Mesenchymal stem cell (in vitro differentiated cells and primary cell): ENCODE measurements around the gene GRK1.

ENCODE experiments used
- DNase-seq: peaks from one replicate; pipeline ENCODE4 v3.0.0-alpha.2; 2013
- H2AFZ ChIP-seq: one replicate; pipeline ENCODE4 v1.6.1; 2013; ENCODE audit warnings: low read depth, mild to moderate bottlenecking, control low read depth, inconsistent platforms, low read length, moderate library complexity
- H2AK5ac ChIP-seq: 2 replicates; pipeline ENCODE4 v1.6.1; 2013; ENCODE audit warnings: low read length, moderate library complexity, mild to moderate bottlenecking, inconsistent platforms; ENCODE audit not compliant: severe bottlenecking
- H2BK120ac ChIP-seq: one replicate; pipeline ENCODE4 v1.6.1; 2013; ENCODE audit warnings: low read depth, mild to moderate bottlenecking, inconsistent platforms, low read length, moderate library complexity
- H2BK12ac ChIP-seq, 2 experiments: one replicate each; pipeline ENCODE4 v1.6.1; 2013; ENCODE audit warnings: inconsistent platforms in 2 of 2, low read length in 2 of 2, mild to moderate bottlenecking in 2 of 2, moderate library complexity in 2 of 2, control low read depth in 1 of 2
- H2BK15ac ChIP-seq: one replicate; pipeline ENCODE4 v1.6.1; 2013; ENCODE audit warnings: mild to moderate bottlenecking, low read depth, inconsistent platforms; ENCODE audit not compliant: poor library complexity, severe bottlenecking
- H2BK5ac ChIP-seq: 2 replicates; pipeline ENCODE4 v1.6.1; 2013; ENCODE audit warnings: low read depth, mild to moderate bottlenecking, low read length, control low read depth, inconsistent platforms; ENCODE audit not compliant: poor library complexity, severe bottlenecking
- H3K14ac ChIP-seq, 2 experiments: one replicate each; pipeline ENCODE4 v1.6.1; 2013; ENCODE audit warnings: inconsistent platforms in 2 of 2, low read length in 2 of 2, control low read depth in 1 of 2, mild to moderate bottlenecking in 1 of 2, moderate library complexity in 1 of 2
- H3K18ac ChIP-seq, 2 experiments: one replicate each; pipeline ENCODE4 v1.6.1; 2013; ENCODE audit warnings: inconsistent platforms in 2 of 2, low read length in 2 of 2, control low read depth in 1 of 2, low read depth in 1 of 2, mild to moderate bottlenecking in 1 of 2
- H3K23ac ChIP-seq, 2 experiments: one replicate each; pipeline ENCODE4 v1.6.1; 2013; ENCODE audit warnings: inconsistent platforms in 2 of 2, low read length in 2 of 2, mild to moderate bottlenecking in 2 of 2, moderate library complexity in 2 of 2, control low read depth in 1 of 2
- H3K27ac ChIP-seq: 2 replicates; pipeline ENCODE4 v1.5.1; 2013; ENCODE audit warnings: mild to moderate bottlenecking, moderate library complexity, low read length, control low read depth, inconsistent platforms; ENCODE audit not compliant: poor library complexity, severe bottlenecking
- H3K27me3 ChIP-seq, 2 experiments: 2 replicates each; pipeline versions ENCODE4 v1.6.1 to v1.7.0; 2013; ENCODE audit warnings: low read length in 2 of 2, mild to moderate bottlenecking in 2 of 2, moderate library complexity in 2 of 2, control low read depth in 1 of 2, inconsistent platforms in 1 of 2; ENCODE audit not compliant: control insufficient read depth in 1 of 2, insufficient read depth in 1 of 2
- H3K36me3 ChIP-seq, 2 experiments: 2 replicates each; pipeline versions ENCODE4 v1.6.1 to v1.7.0; 2013; ENCODE audit warnings: low read length in 2 of 2, control low read depth in 1 of 2, inconsistent platforms in 1 of 2, low read depth in 1 of 2, mild to moderate bottlenecking in 1 of 2; ENCODE audit not compliant: insufficient read depth in 2 of 2, control insufficient read depth in 1 of 2
- H3K4ac ChIP-seq, 2 experiments: one replicate each; pipeline ENCODE4 v1.6.1; 2013; ENCODE audit warnings: inconsistent platforms in 2 of 2, low read length in 2 of 2, mild to moderate bottlenecking in 2 of 2, moderate library complexity in 2 of 2, control low read depth in 1 of 2, low read depth in 1 of 2
- H3K4me1 ChIP-seq: 2 replicates; pipeline ENCODE4 v1.6.1; 2013; ENCODE audit warnings: low read depth, low read length, control low read depth; ENCODE audit not compliant: control insufficient read depth, insufficient read depth
- H3K4me2 ChIP-seq: 2 replicates; pipeline ENCODE4 v1.6.1; 2013; ENCODE audit warnings: low read length, mild to moderate bottlenecking, inconsistent platforms; ENCODE audit not compliant: poor library complexity, severe bottlenecking
- H3K4me3 ChIP-seq, 2 experiments: 2 replicates each; pipeline versions ENCODE4 v1.5.1 to v1.7.0; 2013; ENCODE audit warnings: low read length in 2 of 2, mild to moderate bottlenecking in 2 of 2, control low read depth in 1 of 2, low read depth in 1 of 2; ENCODE audit not compliant: insufficient read depth in 1 of 2
- H3K79me1 ChIP-seq: replicated peaks from 2 replicates; pipeline ENCODE4 v1.6.1; 2013; ENCODE audit warnings: mild to moderate bottlenecking, control low read depth, low read length, inconsistent platforms; ENCODE audit not compliant: poor library complexity, severe bottlenecking
- H3K9ac ChIP-seq: 2 replicates; pipeline ENCODE4 v1.7.0; 2013; ENCODE audit warnings: mild to moderate bottlenecking, low read length, moderate library complexity
- H3K9me3 ChIP-seq: 2 replicates; pipeline ENCODE4 v1.7.0; 2013; ENCODE audit warnings: mild to moderate bottlenecking, low read length; ENCODE audit not compliant: control insufficient read depth
- H4K8ac ChIP-seq: one replicate; pipeline ENCODE4 v1.6.1; 2013; ENCODE audit warnings: inconsistent platforms, mild to moderate bottlenecking, low read length, moderate library complexity
- H4K91ac ChIP-seq: one replicate; pipeline ENCODE4 v1.6.1; 2013; ENCODE audit warnings: mild to moderate bottlenecking, low read length, inconsistent platforms
- WGBS: methylation state at CpG from one replicate; pipeline ENCODE4 v1.1.7; 2013; ENCODE audit warnings: mixed read lengths; 5-methylcytosine and 5-hydroxymethylcytosine counted together

Gene GRK1

DNA sequence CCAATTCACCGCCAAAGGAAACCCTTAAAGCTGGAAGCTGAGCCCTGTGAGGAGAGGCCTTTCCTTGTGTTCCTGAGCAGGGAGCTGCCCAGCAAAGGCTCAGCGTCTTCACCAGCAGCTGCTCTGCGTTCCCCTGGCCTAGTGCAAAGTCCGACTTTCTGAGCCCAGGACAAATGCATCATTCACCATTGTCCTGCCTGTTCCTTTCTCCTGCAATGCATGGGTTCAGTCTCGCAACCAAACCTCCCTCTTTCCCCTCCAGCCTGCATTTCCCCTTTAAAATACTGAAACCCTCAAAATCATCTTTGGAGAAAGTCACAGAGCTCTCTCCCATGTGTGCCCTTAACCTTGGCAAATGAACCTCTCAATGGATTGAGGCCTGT is 79.1 kb downstream of the GRK1 start:
- H3K4me1 ChIP-seq, result peaks cover 10% of the 10 kb centered on the region
- no peaks in the 10 kb centered on the region for H3K36me3 ChIP-seq
- H3K18ac ChIP-seq, result no peak overlapping the region
- no peak overlapping the region for H3K4me3 ChIP-seq
- no peak for DNase-seq
- no peak overlapping the region for H3K4me2 ChIP-seq
- no peak overlapping the region for H2BK12ac ChIP-seq
- H3K14ac ChIP-seq, result no peak overlapping the region
- H3K4ac ChIP-seq, result no peak overlapping the region
- no peaks in the 10 kb centered on the region for H3K9me3 ChIP-seq
- H2BK5ac ChIP-seq, result no peak overlapping the region
- no peak overlapping the region for H3K23ac ChIP-seq
- H2BK15ac ChIP-seq, result no peak overlapping the region
- H4K8ac ChIP-seq, result no peak overlapping the region
- no peak overlapping the region for H2AK5ac ChIP-seq
- H2BK120ac ChIP-seq, result no peak overlapping the region
- no peak overlapping the region for H3K27ac ChIP-seq
- H4K91ac ChIP-seq, result no peak overlapping the region
- H3K79me1 ChIP-seq, result no peaks in the 10 kb centered on the region
- peaks cover 7 to 52% of the 10 kb centered on the region in 2 experiments for H3K27me3 ChIP-seq
- no peak overlapping the region for H3K9ac ChIP-seq
- WGBS, result 84% methylated on average over 5 of the region's 5 CpGs
- H2AFZ ChIP-seq, result no peak overlapping the region

DNA sequence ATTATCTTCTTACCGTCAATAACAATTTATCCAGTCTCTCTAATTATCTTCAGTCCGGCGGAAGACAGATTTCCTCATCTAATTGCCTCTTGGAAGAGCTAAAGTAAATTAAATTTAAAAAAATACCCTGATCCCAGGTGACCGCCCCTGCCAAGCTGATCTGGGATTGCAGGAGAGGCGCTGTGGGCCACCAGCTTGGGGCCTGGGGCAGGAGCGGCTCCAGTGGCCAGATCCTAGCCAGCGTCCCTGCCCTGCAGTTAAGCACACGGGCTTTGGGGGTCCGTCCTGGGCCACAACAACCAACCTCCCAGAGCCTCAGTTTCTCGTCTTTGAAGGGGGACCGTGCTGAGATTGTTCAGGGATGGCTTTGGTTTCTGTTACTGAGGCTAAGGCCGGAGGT is 79.7 kb downstream of the GRK1 start:
- H3K23ac ChIP-seq, result no peak overlapping the region
- H3K27ac ChIP-seq, result no peak overlapping the region
- no peak overlapping the region for H3K18ac ChIP-seq
- no peaks in the 10 kb centered on the region for H3K9me3 ChIP-seq
- peaks cover 10% of the 10 kb centered on the region for H3K4me1 ChIP-seq
- no peak overlapping the region for H2AK5ac ChIP-seq
- H3K36me3 ChIP-seq, result no peaks in the 10 kb centered on the region
- 87% methylated on average over 12 of the region's 12 CpGs for WGBS
- no peak overlapping the region for H3K4me3 ChIP-seq
- DNase-seq, result no peak
- H3K4me2 ChIP-seq, result no peak overlapping the region
- H4K91ac ChIP-seq, result no peak overlapping the region
- H2BK5ac ChIP-seq, result no peak overlapping the region
- peaks cover 6 to 47% of the 10 kb centered on the region in 2 experiments for H3K27me3 ChIP-seq
- no peak overlapping the region for H2BK120ac ChIP-seq
- no peak overlapping the region for H3K14ac ChIP-seq
- no peak overlapping the region for H2BK12ac ChIP-seq
- H3K4ac ChIP-seq, result no peak overlapping the region
- H3K79me1 ChIP-seq, result no peaks in the 10 kb centered on the region
- H3K9ac ChIP-seq, result no peak overlapping the region
- H2BK15ac ChIP-seq, result no peak overlapping the region
- H4K8ac ChIP-seq, result no peak overlapping the region
- H2AFZ ChIP-seq, result no peak overlapping the region

DNA sequence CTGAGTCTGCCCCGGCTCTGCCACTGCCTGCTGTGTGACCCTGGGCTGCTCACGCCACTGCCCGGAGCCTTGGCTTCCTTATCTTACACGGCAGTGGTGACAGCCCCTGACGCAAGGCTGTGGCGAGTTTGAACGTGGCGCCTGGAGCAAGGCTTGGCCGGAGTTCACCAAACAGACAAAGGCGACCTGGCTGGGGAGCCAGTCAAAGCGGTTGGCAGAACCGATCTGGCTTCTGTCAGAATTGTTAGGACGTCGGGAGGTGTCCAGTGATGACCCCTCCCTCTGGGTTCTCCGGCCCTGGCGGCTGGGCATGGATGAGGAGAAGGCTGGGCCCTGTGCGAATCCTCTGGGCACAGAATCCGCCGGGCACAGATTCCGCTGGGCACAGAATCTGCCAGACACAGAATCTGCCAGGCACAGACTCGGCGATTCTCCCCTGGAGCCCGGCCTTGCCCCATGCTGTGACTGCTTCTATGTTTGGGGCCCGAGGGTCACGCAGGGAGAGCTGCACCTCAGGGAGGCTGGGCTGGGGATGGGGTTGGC is 80.3 kb downstream of the GRK1 start:
- no peak overlapping the region for H2BK15ac ChIP-seq
- no peak overlapping the region for H3K4me2 ChIP-seq
- no peaks in the 10 kb centered on the region for H3K36me3 ChIP-seq
- no peak for DNase-seq
- H4K8ac ChIP-seq, result no peak overlapping the region
- H3K23ac ChIP-seq, result no peak overlapping the region
- H3K4me3 ChIP-seq, result no peak overlapping the region
- H2AK5ac ChIP-seq, result no peak overlapping the region
- H3K27me3 ChIP-seq, result peaks cover 6 to 47% of the 10 kb centered on the region in 2 experiments
- 85% methylated on average over 25 of the region's 25 CpGs for WGBS
- no peak overlapping the region for H3K14ac ChIP-seq
- no peaks in the 10 kb centered on the region for H3K79me1 ChIP-seq
- H3K18ac ChIP-seq, result no peak overlapping the region
- no peaks in the 10 kb centered on the region for H3K9me3 ChIP-seq
- no peak overlapping the region for H3K4ac ChIP-seq
- peaks cover 6% of the 10 kb centered on the region for H3K4me1 ChIP-seq
- no peak overlapping the region for H2BK5ac ChIP-seq
- H3K9ac ChIP-seq, result no peak overlapping the region
- H2AFZ ChIP-seq, result no peak overlapping the region
- H3K27ac ChIP-seq, result no peak overlapping the region
- no peak overlapping the region for H4K91ac ChIP-seq
- H2BK120ac ChIP-seq, result no peak overlapping the region
- no peak overlapping the region for H2BK12ac ChIP-seq

DNA sequence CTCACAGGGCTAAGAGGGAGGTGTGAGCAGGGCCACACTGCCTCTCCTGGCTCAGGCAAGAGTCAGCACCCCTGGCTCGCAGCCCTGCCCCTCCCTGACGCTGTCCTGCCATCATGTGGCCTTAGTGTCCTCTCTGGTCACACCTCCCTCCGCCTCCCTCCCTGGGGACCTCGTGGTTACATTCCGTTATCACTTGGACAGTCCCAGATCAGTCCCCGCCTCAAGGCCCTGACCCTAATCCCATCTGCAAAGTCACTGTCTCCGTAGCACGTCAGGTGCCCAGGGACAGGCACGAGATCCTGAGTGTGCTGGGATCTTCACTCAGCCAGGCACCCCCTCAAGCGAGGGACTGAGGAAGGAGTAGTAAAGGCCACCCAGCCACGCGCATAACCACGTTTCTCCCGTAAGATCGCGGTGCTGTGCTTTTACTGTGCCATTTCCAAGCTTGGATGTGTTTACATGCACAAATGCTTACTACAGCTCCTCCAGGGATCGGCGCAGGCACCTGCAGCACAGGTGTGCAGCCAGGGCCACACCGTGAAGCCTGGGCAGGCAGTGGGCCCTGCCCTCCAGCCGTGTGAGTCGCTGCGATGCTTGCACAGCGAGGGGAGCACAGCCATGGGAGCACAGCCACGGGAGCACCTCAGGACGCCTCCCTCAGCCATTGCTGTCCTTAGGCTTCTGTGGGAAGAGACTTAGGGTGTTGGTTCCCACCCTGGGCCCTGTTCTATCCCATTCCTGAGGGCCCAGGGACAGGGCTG is 81.3 kb downstream of the GRK1 start:
- Histone ChIP-seq H3K23ac (no peak overlapping the region), H3K27me3 (peaks cover 3 to 44% of the 10 kb centered on the region in 2 experiments), H3K18ac (no peak overlapping the region), H4K8ac (no peak overlapping the region), H2BK120ac (no peak overlapping the region), H3K9me3 (no peaks in the 10 kb centered on the region), H2AK5ac (no peak overlapping the region), H3K79me1 (no peaks in the 10 kb centered on the region), H3K27ac (no peak overlapping the region), H3K4me2 (no peak overlapping the region), H3K14ac (peak overlapping the region in 1 of 2 experiments; percentile 31), H3K36me3 (no peaks in the 10 kb centered on the region), H2BK15ac (no peak overlapping the region), H3K4ac (no peak overlapping the region), H2BK5ac (no peak overlapping the region), H3K4me1 (peaks cover 3% of the 10 kb centered on the region), H2AFZ (no peak overlapping the region), H4K91ac (no peak overlapping the region), H3K4me3 (no peak overlapping the region), H3K9ac (no peak overlapping the region), H2BK12ac (no peak overlapping the region)
- 88% methylated on average over 25 of the region's 25 CpGs for WGBS
- no peak for DNase-seq
